Endothelial cell of hepatic sinusoid (primary cell): Measurements from ENCODE around the gene HMBS.

ENCODE experiments used
- in situ Hi-C: cut with HindIII; loops from 2 replicates; pipeline ENCODE4 v1.10.0; 2017; ENCODE audit warnings: low sequenced_read_pairs

The HMBS gene

GRCh38 chr11:119100994-119101758 lies 16.5 kb downstream of the HMBS start:
- in situ Hi-C loops, result loop anchor here (5.0 kb wide), 1 partner anchor 84 kb away; the partner anchor contains the start of genes RPS25 and TRAPPC4

- in situ Hi-C loops, result loop anchor here (5.0 kb wide), 1 partner anchor 85 kb away; the partner anchor contains the start of genes RPS25 and TRAPPC4
Observed at GRCh38 chr11:119101759-119102423, 17.2 kb downstream of the HMBS start, which contains the start of gene DPAGT1. Gene DPAGT1 (minus strand): TSS chr11:119101853. CDS start chr11:119101655, 198 bp downstream.

GRCh38 chr11:119103161-119103664 lies 18.5 kb downstream of the HMBS start:
- in situ Hi-C loops, result loop anchor here (5.0 kb wide), 1 partner anchor 86 kb away; the partner anchor contains the start of genes RPS25 and TRAPPC4

GRCh38 chr11:119103793-119104192 lies 19.1 kb downstream of the HMBS start:
- in situ Hi-C loops, result loop anchor here (5.0 kb wide), 1 partner anchor 86 kb away; the partner anchor contains the start of genes RPS25 and TRAPPC4

GRCh38 chr11:119106564-119107537 lies 22.2 kb downstream of the HMBS start, which contains the start of gene C2CD2L:
Gene C2CD2L (plus strand): TSS chr11:119107344. CDS start chr11:119107742, 398 bp downstream.
- in situ Hi-C loops, result no loop called here

- in situ Hi-C loops, result no loop called here
Observed at GRCh38 chr11:119107538-119108145, 23.0 kb downstream of the HMBS start.

GRCh38 chr11:119108146-119108856 lies 23.6 kb downstream of the HMBS start:
- in situ Hi-C loops, result no loop called here

- in situ Hi-C loops, result no loop called here
Observed at GRCh38 chr11:119108857-119109221, 24.2 kb downstream of the HMBS start.

GRCh38 chr11:119109843-119110242 lies 25.2 kb downstream of the HMBS start:
- in situ Hi-C loops, result no loop called here

GRCh38 chr11:119110439-119110838 lies 25.8 kb downstream of the HMBS start:
- in situ Hi-C loops, result no loop called here

GRCh38 chr11:119111361-119111925 lies 26.8 kb downstream of the HMBS start:
- in situ Hi-C loops, result no loop called here

GRCh38 chr11:119112314-119113020 lies 27.8 kb downstream of the HMBS start:
- in situ Hi-C loops, result no loop called here

- in situ Hi-C loops, result no loop called here
Observed at GRCh38 chr11:119113716-119114115, 29.0 kb downstream of the HMBS start.

- in situ Hi-C loops, result no loop called here
Observed at GRCh38 chr11:119114351-119114750, 29.7 kb downstream of the HMBS start.

- in situ Hi-C loops, result no loop called here
Observed at GRCh38 chr11:119115484-119116234, 31.0 kb downstream of the HMBS start.

- in situ Hi-C loops, result no loop called here
Observed at GRCh38 chr11:119116235-119116594, 31.5 kb downstream of the HMBS start.

GRCh38 chr11:119116601-119117000 lies 31.9 kb downstream of the HMBS start:
- in situ Hi-C loops, result no loop called here
